Stimulated activated CD4-positive, alpha-beta T cell treated with anti-CD3 and anti-CD28 coated beads, Interleukin-12 subunit alpha, Interleukin-12 subunit beta, amount 100 ng/mL, for 48 hours (primary cell): ENCODE data around the gene NMB.
"Not testable (repeated sequence)": the region's sequence is repeated elsewhere in the genome, so short reads cannot be mapped to it uniquely, and the experiment has no call there.

ENCODE experiments used
- DNase-seq, 3 donors: peaks; one replicate each; pipeline ENCODE4 v3.0.0-alpha.2; 2020; ENCODE audit warnings: low read depth in 2 of 3, low spot score in 1 of 3

The NMB gene

DNA sequence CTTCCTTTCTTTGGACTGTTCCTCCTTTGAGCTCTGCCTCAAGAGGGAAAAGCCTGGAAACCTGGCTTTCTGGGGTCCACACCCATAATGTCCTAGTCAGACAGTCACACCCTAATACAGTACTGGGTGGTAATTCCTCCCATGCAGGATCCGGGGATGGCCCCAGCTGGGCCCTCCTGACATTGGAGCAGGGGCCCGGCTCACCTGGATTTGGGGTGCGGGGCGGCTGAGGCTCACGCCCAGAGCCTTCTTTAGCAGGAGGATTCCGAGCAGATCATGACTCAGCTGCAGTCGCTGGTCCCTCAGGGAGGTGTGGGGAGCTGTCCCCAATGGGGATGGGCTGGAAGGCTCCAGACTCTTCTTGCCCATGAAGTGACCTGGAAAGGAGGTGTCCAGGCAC, 1.0 kb downstream of the NMB start:
- DNase-seq, result no peak

DNA sequence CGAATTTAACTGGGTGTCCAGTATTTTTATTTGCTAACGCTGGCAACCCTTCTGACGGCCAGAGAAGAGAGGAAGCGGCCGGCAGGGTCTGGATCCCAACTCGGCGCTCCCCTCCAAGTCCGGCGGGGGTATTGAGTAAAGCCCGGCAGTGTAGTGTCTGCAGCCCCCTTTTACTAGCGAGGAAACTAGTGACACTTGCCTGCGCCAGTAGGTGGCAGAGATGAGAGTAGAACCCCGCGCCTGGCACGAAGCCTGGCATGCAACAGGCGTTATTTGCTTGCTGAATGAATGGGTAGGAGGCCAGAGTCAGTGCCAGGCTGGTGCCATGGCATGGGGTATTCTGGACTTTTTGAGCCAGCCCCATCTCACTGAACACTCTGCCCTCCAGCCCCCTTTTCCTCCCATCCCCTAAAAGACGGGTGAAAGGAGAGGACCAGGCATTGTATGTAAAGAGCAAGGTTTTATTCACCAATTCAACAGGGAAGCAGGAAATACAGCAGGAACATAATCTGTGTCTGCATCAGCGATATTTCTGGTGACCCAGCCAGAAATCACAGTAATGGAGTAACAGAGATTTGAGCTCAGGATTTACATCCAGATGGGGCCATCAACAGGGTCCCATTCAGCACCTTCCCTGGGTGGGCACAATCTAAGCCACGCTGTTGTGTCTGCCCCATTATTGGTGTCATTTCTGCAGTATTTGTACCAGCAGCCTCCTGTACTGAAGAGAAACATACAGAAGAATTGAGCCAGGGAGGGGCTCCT, 3.1 kb downstream of the NMB start:
- DNase-seq, result peak; percentile 65 to 73 (median 68)

DNA sequence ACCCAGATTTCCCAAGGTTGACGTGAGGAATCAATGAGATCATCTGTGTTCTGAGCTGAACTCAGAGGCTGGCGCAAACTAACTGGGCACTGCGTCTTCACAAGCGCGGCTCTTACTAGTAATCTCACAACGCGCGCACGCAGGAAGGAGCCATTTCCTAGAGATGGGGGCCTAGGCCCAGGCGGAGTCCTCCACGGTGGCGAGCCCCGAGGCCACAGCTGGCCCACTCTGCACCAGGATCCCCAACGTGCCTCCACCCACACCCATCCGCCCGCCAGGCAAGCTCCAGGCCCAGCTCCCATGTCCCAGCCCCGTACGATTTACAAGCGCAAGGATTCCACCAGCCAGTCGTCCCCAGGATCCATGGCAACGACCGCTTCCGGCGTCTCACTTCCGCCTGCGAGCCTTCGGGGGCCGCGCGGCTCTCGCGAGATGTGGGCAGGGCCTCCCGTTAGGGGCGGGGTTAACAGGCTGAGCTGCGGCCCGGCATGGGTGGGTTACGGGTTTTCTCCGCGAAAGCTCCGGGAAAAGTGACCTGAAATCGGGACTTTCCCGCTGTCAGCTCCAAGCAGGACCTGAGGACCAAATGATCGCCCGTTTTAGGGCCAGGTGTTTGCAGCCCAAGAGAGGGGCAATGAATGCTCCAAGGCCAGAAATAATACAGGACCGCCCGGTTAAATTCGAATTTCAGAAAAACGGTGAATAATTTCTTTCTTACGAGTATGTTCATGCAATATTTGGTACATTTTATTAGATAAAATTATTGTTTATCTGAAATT, 3.9 kb downstream of the NMB start, which contains the start of gene WDR73:
Gene WDR73 (minus strand): TSS at position 374 of the 779 bp plus-strand sequence. CDS start 9 bp downstream, at position 365.
- peak; percentile 91 to 97 (median 97) for DNase-seq

DNA sequence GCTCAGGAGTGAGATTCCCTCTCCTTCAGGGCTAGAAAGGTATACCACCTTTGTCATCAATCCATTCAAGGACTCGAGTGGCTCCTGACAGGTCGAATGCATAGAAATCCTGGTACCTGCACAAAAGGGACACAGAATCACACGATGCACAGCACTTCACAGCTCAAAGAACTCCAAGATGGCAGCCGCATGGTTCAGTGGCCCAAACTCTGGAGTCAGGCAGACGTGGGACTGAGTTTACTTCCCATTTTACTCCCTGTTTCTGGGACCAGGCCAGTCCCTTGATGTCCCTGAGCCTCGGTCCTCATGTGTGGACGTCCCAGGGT, 4.5 kb downstream of the NMB start:
- DNase-seq, result no peak

DNA sequence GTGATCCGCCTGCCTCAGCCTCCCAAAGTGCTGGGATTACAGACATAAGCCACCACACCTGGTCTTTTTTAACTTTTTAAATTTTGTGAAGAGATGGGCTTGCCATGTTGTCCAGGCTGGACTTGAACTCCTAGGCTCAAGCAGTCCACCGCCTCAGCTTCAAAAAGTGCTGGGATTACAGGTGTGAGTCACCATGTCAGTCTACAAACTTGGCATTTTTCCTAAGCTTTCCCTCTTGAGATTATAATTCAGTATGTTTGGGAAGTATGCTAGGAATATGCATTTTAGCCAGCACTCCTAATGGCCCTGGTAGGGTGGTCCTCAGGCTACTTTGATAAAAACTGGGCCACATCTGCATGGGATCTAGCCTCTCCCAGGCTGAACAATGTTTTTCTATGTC, 8.3 kb downstream of the NMB start:
- no peak for DNase-seq

DNA sequence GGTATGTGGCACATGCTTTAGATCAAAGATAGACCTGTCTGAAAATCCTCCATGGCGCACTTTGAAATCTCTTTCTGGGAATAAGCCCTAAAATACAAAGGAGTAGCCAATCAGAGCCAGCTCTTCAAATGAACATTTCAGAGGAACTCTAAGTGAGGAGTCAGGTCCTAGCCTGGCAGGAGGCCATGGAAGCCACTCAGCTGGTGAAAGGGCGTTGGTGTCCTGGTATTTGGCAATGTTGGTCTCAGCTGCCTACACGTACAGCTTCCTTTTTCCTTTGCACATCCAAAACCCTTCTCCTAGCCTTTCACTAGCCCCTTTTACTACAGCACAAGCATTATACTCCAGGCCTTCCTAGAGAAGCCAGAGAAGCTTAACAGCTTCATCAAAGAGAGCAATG, 9.5 kb downstream of the NMB start:
- DNase-seq, result no peak

DNA sequence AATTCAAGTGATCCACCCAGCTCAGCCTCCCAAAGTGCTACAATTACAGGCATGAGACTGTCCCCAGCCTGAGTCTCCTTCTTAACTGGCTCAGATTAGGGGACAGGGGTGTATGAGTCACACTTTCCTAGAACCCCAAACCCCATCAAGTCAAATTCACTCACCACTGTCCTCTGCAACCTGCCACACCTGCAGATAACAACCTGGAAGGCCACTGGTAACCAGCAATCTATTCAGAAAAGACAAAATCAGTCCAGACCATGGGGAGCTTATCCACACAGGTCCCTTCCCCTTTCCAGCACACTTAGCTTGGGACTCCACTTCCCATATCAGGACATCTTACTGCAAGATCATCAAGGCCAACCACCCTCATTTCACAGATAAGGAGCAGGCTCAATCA, 10.3 kb downstream of the NMB start:
- no peak for DNase-seq

DNA sequence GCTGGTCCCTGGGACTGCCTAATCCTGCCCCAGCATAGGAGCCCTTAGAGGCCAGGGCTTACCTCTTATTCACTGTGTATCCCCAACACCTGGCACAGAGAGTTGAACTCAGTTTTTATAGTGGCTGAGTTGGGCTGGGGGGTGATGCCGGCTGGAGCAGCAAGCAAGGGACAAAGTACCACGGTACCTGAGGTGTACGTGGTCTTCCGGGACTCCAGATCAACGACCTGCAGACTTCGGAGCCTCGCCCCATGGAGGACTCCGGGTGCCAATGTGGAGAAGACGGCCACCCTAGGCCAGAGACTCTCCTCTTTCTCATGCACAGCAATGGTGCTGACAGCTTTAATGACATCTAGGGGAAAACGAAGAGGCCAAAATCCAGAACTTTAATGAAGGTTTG, 12.0 kb downstream of the NMB start:
- DNase-seq, result no peak

DNA sequence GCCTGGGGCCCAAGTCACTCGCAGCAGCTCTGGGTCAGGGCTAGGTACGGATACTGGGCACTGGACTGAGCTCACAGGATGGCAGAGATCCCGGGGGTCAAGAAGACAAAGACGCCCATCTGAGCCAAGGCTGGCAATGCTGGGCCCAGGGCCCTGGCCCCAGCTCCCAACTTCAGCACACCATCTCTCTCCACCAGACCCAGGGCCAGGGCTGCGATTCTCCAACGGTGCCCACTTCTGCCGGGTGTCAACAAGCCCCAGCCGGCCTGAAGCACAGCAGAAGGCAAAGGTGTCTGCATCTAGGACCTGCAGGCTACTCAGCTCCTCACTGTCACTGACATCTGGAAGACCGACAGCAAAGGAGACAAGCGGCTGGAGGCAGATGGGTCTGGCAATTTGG, 12.5 kb downstream of the NMB start:
- no peak for DNase-seq

DNA sequence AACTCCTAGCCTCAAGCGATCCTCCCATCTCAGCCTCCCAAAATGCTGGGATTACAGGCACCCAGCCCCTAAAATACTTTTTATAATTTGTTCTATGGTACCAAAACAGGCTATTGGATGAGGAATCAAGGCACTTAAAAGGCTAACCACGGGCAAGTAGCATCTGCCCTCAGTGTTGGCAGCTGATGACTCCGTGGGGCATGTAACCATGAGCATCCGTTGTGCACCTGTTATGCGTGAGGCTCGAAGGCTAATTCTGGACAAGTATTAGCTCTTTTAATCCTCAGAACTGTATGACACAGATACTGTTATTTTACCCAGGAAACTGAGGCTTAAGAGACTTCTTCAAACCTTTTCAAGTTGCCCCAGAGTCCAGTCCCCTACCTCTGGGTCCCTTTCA, 14.2 kb downstream of the NMB start:
- DNase-seq, result no peak

DNA sequence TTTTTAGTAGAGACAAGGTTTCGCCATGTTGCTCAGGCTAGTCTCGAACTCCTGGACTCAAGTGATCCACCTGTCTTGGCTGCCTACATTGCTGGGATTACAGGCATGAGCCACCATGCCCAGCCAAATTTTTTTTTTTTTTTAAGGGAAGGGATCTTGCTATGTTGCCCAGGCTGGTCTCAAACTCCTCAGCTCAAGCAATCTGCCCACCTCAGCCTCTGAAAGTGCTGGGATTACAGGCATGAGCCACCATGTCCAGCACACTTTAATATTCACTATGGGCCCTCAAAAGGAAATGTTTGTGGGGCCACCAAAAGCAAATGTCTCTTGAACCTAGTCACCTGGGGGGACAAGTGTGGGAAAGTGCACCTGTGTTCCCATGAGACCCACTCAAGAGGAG, 15.4 kb downstream of the NMB start:
- not testable (repeated sequence) for DNase-seq

DNA sequence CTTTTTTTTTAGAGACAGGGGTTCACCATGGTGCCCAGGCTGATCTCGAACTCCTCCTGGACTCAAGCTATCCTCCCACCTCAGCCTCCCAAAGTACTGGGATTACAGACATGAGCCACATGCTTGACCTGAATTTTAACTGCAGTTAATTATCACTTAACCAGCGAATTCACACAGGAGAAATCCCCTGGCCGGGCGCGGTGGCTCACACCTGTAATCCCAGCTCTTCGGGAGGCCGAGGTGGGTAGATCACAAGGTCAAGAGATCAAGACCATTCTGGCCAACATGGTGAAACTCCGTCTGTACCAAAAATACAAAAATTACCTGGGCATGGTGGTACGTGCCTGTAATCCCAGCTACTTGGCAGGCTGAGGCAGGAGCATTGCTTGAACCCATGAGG, 16.1 kb downstream of the NMB start:
- not testable (repeated sequence) for DNase-seq

DNA sequence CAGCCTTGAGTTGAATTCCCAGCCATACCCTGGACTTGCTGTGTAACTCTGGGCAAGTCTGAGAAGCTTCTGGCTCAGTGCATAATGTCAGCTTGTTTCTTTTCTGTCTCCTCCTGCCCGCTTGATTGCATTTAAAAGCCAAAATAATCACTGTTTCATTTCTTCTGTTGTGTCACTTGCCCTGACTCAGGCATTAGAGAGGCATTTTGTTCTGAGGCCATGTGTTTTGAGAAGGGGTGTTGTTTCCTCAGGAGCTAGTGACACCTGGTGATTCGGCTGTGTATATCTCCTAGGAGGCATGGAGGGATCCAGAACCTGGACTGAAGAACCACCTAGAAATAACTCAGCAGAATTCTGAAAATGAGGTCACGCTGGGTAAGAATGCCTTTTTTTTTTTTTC, 19.9 kb downstream of the NMB start:
- DNase-seq, result no peak

DNA sequence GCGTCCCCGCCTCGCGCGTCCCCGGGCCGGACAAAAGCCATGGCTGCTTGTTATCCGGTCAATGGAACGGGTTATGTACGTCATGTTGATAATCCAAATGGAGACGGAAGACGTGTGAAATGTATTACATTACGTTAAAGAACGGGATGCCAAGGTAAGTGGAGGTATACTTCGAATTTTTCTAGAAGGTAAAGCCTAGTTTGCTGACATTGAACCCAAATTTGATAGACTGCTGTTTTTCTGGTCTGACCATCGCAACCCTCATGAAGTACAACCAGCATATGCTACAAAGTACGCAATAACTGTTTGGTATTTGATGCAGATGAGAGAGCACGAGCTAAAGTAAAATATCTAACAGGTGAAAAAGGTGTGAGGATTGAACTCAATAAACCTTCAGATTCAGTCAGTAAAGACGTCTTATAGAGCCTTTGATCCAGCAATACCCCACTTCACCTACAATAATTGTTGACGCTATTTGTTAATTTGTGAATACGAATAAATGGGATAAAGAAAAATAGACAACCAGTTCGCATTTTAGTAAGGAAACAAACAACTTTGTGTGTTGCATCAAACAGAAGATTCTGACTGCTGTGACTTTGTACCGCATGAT, 23.7 kb downstream of the NMB start:
- DNase-seq, result no peak

DNA sequence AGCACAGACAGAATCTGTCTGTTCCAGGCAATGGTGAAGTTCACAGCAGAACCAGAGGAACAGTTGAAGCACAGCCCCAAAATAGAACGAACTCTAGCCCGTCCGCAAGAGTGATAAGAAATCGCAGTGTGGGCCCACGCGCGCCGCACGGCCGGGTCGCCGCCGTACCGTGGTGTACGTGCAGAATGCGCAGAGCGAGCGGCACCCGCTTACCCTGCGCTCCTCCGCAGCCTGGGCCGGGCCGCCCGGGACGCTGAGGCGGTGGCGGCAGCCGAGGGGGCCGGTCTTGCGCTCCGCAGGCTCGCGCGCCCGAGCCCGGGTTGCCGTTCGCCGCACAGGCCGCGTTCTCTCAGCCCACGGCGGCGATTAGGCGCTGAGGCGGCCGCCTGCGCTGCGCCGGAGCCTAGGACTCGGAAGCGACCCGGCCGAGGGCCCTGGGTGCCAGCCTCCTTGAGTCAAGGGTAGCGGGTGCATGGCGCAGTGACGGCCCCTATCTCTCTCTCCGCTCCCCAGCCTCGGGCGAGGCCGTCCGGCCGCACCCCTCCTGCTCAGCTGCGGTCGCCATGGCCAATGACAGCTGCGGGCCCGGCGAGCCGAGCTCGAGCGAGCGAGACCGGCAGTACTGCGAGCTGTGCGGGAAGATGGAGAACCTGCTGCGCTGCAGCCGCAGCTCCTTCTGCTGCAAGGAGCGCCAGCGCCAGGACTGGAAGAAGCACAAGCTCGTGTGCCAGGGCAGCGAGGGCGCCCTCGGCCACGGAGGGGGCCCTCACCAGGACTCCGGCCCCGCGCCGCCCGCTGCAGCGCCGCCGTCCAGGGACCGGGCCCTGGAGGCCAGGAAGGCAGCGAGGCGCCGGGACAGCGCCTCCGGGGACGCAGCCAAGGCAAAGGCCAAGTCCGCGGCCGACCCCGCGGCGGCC, 24.4 kb downstream of the NMB start:
- DNase-seq, result peak; percentile 57 to 64 (median 61)

DNA sequence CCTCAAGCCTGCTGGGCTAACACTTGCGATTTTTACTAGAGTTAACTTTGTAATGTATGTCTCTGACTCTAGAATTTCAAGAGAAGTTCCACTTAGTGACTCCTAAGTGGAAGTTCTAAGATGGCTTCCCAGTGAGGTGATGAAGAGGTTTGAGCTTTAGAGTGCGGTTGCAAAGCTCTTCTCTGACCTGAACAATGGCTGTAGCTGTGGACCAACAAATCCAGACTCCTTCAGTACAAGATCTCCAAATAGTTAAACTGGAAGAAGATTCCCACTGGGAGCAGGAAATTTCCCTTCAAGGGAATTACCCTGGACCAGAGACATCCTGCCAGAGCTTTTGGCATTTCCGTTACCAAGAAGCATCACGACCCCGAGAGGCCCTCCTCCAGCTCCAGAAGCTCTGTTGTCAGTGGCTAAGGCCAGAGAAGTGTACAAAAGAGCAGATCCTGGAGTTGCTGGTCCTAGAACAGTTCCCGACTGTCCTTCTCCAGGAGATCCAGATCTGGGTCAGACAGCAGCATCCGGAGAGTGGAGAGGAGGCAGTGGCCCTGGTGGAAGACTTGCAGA, 26.2 kb downstream of the NMB start:
- DNase-seq, result no peak

DNA sequence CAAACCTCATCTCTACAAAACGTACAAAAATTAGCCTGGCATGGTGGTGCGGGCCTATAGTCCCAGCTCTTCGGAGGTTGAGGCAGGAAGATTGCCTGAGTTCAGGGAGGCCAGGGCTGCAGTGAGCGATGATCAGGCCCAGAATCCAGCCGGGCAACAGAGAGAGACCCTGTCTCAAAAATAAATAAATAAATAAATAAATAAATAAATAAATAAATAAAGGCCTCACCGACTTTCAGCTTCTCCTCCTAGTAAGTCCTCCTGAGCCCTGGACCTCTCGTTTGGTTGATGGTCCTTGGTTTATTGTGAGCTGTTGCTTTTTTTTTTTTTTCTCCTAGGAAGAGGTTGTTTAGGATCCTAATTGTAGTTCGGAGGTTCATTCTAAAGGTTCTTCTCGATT, 29.0 kb downstream of the NMB start:
- no peak for DNase-seq

DNA sequence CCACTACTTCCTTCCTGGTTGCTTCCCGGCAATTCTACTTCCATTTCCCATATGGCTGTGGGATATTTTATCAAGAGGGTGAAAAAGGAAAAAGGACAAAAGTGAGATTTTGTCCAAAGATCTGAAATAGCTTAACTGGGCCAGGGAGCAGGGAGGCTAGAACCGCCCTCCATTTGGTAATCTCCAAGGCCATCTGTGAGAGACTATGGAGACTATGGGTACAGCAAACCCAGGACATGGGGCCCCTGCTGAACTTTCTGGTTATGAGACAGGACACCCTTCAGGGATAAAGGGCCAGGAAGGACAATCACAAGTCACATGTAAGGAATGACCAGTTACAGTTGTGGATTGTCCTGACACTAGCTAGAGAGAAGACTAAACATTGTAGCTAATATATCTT, 32.9 kb downstream of the NMB start:
- DNase-seq, result no peak

DNA sequence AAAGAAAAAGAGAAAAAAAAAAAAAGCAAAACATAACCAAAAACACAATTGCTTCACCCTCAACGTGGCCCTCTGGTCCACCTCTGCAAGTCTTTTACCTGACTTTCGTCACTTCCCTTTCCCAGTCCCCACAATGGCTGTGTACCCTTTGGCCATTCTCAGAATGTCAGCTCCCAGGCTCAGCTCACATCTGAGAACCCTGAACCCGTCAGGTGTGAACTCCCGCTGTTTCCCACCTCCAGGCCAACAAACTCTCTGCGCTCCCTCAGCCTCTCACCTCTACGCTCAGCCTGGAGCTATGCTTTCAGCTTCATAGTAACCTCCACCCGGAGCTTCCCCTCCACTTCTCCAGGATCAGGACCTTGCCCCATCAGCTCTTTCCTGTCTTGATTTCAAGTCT, 33.6 kb downstream of the NMB start:
- DNase-seq, result no peak

DNA sequence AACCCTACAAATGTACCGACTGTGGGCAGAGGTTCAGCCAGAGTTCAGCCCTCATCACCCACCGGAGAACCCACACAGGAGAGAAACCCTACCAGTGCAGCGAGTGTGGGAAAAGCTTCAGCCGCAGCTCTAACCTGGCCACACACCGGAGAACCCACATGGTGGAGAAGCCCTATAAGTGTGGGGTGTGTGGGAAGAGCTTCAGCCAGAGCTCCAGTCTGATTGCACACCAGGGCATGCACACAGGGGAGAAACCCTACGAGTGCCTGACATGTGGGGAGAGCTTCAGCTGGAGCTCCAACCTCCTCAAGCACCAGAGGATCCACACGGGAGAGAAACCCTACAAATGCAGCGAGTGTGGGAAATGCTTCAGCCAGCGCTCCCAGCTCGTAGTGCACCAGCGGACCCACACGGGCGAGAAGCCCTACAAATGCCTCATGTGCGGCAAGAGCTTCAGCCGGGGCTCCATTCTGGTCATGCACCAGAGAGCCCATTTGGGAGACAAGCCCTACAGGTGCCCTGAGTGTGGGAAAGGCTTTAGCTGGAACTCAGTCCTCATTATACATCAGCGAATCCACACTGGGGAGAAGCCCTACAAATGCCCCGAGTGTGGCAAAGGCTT, 36.5 kb downstream of the NMB start:
- DNase-seq, result no peak
